Uterus (tissue), 2 donors: ENCODE data around the gene SYNJ2.

Experiments used
- POLR2A ChIP-seq, 2 donors: fragments of 450-650 bp; IDR thresholded peaks; one replicate each; pipeline ENCODE4 v1.6.1; 2016; ENCODE audit warnings: antibody characterized with exemption in 2 of 2, mild to moderate bottlenecking in 1 of 2, moderate library complexity in 1 of 2
- TF ChIP-seq, protein P1 (sequence below), 4 experiments: fragments of 200-600 bp in 2 of 4; fragments of 450-650 bp in 2 of 4; sonication (generic) in 2 of 4; IDR thresholded peaks; one replicate each; pipeline ENCODE4 v1.5.1; 2016 to 2019; ENCODE audit warnings: antibody characterized with exemption in 4 of 4, mild to moderate bottlenecking in 2 of 4, moderate library complexity in 1 of 4

DNA sequence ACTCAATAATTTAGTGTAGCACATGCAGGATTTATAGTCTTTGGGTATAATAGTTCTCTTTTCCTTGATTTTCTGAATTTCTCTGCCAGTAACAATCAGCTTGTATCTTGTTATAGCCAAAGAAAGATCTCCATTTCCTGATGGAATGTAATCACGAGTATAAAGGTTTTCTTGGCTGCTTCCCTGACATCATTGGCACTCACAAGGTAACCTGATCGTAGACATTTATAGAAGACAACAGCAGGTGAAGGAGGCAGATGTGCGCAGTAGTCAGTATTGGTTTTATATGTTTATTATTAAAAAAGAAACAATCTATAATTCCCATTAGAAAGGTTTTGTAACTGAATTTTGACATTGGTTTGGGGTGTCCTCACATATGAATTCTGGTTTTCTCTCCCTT, 44.3 kb upstream of the SYNJ2 start:
- TF ChIP-seq POLR2A (IDR thresholded peaks at IDR 0.05), result no peak
- TF ChIP-seq, protein P1, sequence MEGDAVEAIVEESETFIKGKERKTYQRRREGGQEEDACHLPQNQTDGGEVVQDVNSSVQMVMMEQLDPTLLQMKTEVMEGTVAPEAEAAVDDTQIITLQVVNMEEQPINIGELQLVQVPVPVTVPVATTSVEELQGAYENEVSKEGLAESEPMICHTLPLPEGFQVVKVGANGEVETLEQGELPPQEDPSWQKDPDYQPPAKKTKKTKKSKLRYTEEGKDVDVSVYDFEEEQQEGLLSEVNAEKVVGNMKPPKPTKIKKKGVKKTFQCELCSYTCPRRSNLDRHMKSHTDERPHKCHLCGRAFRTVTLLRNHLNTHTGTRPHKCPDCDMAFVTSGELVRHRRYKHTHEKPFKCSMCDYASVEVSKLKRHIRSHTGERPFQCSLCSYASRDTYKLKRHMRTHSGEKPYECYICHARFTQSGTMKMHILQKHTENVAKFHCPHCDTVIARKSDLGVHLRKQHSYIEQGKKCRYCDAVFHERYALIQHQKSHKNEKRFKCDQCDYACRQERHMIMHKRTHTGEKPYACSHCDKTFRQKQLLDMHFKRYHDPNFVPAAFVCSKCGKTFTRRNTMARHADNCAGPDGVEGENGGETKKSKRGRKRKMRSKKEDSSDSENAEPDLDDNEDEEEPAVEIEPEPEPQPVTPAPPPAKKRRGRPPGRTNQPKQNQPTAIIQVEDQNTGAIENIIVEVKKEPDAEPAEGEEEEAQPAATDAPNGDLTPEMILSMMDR (IDR thresholded peaks at IDR 0.05), result no peak
